ENCODE measurements around the gene PCSK5. TPM values are rescaled to one million over a fixed set of nuclear protein-coding genes. Genes with fewer than 3 reads are reported as not detected.

The PCSK5 gene
- total and polyA plus RNA-seq, 12 donors, result 2.2 to 31.8 (median 8.4) TPM

DNA sequence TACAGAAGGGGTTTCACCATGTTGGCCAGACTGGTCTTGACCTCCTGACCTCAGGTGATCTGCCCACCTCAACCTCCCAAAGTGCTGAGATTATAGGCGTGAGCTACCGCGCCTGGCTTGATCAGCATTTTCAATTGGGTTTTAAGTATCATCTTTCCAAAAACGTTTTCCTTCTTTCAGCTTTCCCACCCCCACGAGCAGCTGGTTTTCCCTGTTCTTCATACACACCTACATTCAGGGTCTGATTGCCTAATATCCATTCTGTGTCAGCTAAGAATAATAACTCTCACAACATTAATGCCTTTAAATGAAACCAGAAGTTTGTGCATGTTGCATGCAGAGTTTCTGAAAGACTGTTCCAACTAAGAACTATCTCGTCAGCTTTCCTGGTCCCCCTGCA lies 465.4 kb downstream of the PCSK5 start:
- TF ChIP-seq, protein P1, sequence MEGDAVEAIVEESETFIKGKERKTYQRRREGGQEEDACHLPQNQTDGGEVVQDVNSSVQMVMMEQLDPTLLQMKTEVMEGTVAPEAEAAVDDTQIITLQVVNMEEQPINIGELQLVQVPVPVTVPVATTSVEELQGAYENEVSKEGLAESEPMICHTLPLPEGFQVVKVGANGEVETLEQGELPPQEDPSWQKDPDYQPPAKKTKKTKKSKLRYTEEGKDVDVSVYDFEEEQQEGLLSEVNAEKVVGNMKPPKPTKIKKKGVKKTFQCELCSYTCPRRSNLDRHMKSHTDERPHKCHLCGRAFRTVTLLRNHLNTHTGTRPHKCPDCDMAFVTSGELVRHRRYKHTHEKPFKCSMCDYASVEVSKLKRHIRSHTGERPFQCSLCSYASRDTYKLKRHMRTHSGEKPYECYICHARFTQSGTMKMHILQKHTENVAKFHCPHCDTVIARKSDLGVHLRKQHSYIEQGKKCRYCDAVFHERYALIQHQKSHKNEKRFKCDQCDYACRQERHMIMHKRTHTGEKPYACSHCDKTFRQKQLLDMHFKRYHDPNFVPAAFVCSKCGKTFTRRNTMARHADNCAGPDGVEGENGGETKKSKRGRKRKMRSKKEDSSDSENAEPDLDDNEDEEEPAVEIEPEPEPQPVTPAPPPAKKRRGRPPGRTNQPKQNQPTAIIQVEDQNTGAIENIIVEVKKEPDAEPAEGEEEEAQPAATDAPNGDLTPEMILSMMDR (IDR thresholded peaks at IDR 0.05), result no peak
- no peak for TF ChIP-seq POLR2A (IDR thresholded peaks at IDR 0.05)
- Histone ChIP-seq H3K4me3 (no peak overlapping the region), H3K27me3 (no peaks in the 10 kb centered on the region), H3K36me3 (replicated peaks in 1 of 2) (no peaks in the 10 kb centered on the region), H3K4me1 (replicated peaks in 1 of 2) (no peaks in the 10 kb centered on the region), H3K27ac (no peak overlapping the region), H3K9me3 (replicated peaks in 1 of 3) (no peaks in the 10 kb centered on the region)
- WGBS, 4 donors, result 79 to 84% (median 81%) methylated on average over 6 of the region's 6 CpGs
- DNase-seq, result no peak
- intact Hi-C loops (cut with DNase I), result no loop called here

DNA sequence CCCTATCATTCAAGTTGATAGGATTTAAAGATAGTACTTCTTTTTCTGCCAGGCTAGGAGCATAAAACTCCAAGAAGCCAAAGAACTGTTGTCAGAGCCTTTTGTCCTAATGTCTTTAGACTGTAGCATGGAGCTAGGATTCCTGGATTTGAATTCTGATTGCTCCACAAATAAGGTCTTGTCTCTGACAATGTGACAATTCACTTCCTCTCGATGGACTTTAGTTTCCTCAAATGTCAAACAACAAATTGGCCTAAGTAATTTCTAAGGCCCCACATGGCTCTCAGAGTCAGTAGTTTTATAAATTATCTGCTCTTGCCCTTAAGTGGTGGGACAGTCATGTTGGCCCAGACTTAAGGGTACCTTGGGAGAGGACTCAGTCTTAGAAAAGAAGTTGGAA lies 467.1 kb downstream of the PCSK5 start:
- Histone ChIP-seq H3K27me3 (no peaks in the 10 kb centered on the region), H3K36me3 (replicated peaks in 1 of 2) (no peaks in the 10 kb centered on the region), H3K4me1 (replicated peaks in 1 of 2) (no peaks in the 10 kb centered on the region), H3K9me3 (replicated peaks in 1 of 3) (no peaks in the 10 kb centered on the region), H3K27ac (no peak overlapping the region), H3K4me3 (no peak overlapping the region)
- intact Hi-C loops (cut with DNase I), result no loop called here
- no peak for TF ChIP-seq POLR2A (IDR thresholded peaks at IDR 0.05)
- TF ChIP-seq, protein P1 (IDR thresholded peaks at IDR 0.05), result no peak
- DNase-seq, result no peak
- 69 to 85% (median 73%) methylated on average over 1 of the region's 1 CpG for WGBS, 4 donors

DNA sequence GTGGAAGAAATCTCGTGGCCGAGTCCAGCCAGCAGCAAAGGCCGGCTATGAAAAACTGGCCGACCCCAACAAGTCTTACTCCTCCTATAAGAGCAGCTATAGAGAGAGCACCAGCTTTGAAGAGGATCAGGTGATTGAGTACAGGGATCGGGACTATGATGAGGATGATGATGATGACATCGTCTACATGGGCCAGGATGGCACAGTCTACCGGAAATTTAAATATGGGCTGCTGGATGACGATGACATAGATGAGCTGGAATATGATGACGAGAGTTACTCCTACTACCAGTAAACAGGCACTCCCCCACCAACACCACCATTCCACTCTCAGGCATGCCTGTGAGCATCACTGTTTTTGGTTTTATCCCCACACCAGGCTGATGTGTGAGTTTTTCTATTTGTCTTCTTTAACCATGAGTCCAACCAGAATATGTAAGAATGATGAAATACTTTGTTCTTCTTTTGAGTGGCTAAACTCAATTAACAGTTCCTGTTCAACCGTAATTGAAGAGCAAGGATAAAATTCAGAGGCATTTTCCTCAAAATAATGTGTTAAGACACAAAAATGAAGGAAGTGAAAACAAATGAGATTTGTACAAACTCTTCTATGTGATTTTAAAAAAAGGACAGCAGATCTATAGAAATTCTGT lies 468.3 kb downstream of the PCSK5 start:
- 86 to 90% (median 88%) methylated on average over 10 of the region's 10 CpGs for whole genome bisulfite sequencing, 4 donors
- Histone ChIP-seq H3K36me3 (replicated peaks in 1 of 2) (no peaks in the 10 kb centered on the region), H3K9me3 (replicated peaks in 1 of 3) (no peaks in the 10 kb centered on the region), H3K27ac (no peak overlapping the region), H3K4me3 (no peak overlapping the region), H3K27me3 (no peaks in the 10 kb centered on the region), H3K4me1 (replicated peaks in 1 of 2) (no peaks in the 10 kb centered on the region)
- intact Hi-C loops (cut with DNase I), result no loop called here
- TF ChIP-seq, protein P1 (IDR thresholded peaks at IDR 0.05), result no peak
- no peak for TF ChIP-seq POLR2A (IDR thresholded peaks at IDR 0.05)
- no peak for DNase-seq

DNA sequence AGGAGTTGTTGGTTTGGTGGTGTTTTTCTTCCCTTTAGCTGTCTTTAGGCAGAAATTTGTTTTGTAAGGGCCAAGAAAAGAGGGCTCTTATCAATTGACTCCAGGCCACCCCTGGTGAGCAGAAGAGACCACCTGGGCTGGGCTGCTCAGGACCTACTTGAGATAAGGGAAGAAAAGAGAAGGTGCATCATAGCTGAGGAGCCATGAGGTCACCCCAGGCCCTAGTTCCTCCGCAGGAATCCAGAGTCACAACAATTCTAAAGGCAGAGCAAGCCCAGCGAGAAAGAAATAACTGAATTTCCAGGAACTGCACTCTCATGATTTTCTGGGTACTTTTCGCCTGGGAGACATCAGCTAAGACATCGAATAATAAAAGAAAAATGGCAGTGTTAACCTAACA lies 468.9 kb downstream of the PCSK5 start:
- no peak for DNase-seq
- intact Hi-C loops (cut with DNase I), result no loop called here
- Histone ChIP-seq H3K27me3 (no peaks in the 10 kb centered on the region), H3K4me3 (no peak overlapping the region), H3K9me3 (replicated peaks in 1 of 3) (no peaks in the 10 kb centered on the region), H3K4me1 (replicated peaks in 1 of 2) (no peaks in the 10 kb centered on the region), H3K27ac (no peak overlapping the region), H3K36me3 (replicated peaks in 1 of 2) (no peaks in the 10 kb centered on the region)
- TF ChIP-seq POLR2A (IDR thresholded peaks at IDR 0.05), result no peak
- TF ChIP-seq, protein P1 (IDR thresholded peaks at IDR 0.05), result no peak
- WGBS, 4 donors, result 83 to 91% (median 87%) methylated on average over 4 of the region's 4 CpGs

All from adrenal gland (tissue), 12 donors.